ENCODE results near the gene AAK1. TPM values are rescaled to one million over a fixed set of nuclear protein-coding genes. Genes with fewer than 3 reads are reported as not detected.

AAK1 gene
- total and polyA plus RNA-seq, 2 of the 13 experiments (the other 11 are each of a cell fraction or from before 2014, with no cell fraction given) = 9.8 to 10.3 TPM

GRCh38 chr2:69594341-69594740, 49.2 kb downstream of the AAK1 start:
- Histone ChIP-seq H3K27me3 (ENCODE audit: control insufficient read depth in 1 of 2, insufficient read depth in 2 of 2, low read length in 2 of 2) (no peaks in the 10 kb centered on the region), H4K20me1 (ENCODE audit: insufficient read depth, low read length) (no peaks in the 10 kb centered on the region), H3K4me3 (replicated peaks in 1 of 3; ENCODE audit: insufficient read depth in 1 of 3, low read depth in 2 of 3, low read length in 3 of 3) (no peak overlapping the region), H3K4me1 (ENCODE audit: insufficient read depth, low read length) (peaks cover 2% of the 10 kb centered on the region), H3K27ac (ENCODE audit: extremely low read length, insufficient read depth, low read length) (no peak overlapping the region), H3K4me2 (ENCODE audit: low read depth, low read length) (no peak overlapping the region), H3K79me2 (ENCODE audit: insufficient read depth, low read length) (no peaks in the 10 kb centered on the region), H2AFZ (ENCODE audit: low read length) (no peak overlapping the region), H3K9me3 (ENCODE audit: low read length) (no peaks in the 10 kb centered on the region), H3K9ac (ENCODE audit: insufficient read depth, low read depth, low read length) (no peak overlapping the region), H3K36me3 (replicated peaks in 1 of 2; ENCODE audit: control insufficient read depth in 1 of 2, insufficient read depth in 2 of 2, low read length in 2 of 2) (no peaks in the 10 kb centered on the region)
- DNase-seq (ENCODE audit: low spot score) (no peak), FAIRE-seq (no peak), ATAC-seq (no peak)
- TF ChIP-seq ZNF260 (CRISPR knock-in tag; IDR thresholded peaks at IDR 0.05; ENCODE audit: borderline replicate concordance, low read depth) (no peak), ZNF230 (CRISPR knock-in tag; IDR thresholded peaks at IDR 0.05) (no peak), RCOR2 (CRISPR knock-in tag; IDR thresholded peaks at IDR 0.05) (no peak)
- TF ChIP-seq, protein P1, sequence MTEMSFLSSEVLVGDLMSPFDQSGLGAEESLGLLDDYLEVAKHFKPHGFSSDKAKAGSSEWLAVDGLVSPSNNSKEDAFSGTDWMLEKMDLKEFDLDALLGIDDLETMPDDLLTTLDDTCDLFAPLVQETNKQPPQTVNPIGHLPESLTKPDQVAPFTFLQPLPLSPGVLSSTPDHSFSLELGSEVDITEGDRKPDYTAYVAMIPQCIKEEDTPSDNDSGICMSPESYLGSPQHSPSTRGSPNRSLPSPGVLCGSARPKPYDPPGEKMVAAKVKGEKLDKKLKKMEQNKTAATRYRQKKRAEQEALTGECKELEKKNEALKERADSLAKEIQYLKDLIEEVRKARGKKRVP (CRISPR knock-in tag; IDR thresholded peaks at IDR 0.05) = no peak
- POLR2A ChIA-PET = no interaction called here
- CTCF ChIA-PET (ENCODE audit: low intra/inter-chr PET ratio, low total read pairs) = no interaction called here
- WGBS (ENCODE audit: low lambda C conversion rate) = 97% methylated on average over 3 of the region's 3 CpGs
- intact Hi-C loops (cut with micrococcal nuclease; ENCODE audit: unreplicated experiment) = no loop called here
- in situ Hi-C loops (cut with HindIII; ENCODE audit: extremely low pct_ligation_motif_present, low pct_unique_long_range_greater_than_20kb) = no loop called here
- BruUV-seq (replicated peaks) = no TSS peak

GRCh38 chr2:69592511-69592910, 51.0 kb downstream of the AAK1 start:
- no peak for DNase-seq (ENCODE audit: low spot score)
- no peak overlapping the region for H3K4me2 ChIP-seq (ENCODE audit: low read depth, low read length)
- no TSS peak for BruUV-seq (replicated peaks)
- in situ Hi-C loops (cut with HindIII; ENCODE audit: extremely low pct_ligation_motif_present, low pct_unique_long_range_greater_than_20kb) (no loop called here), intact Hi-C loops (cut with micrococcal nuclease; ENCODE audit: unreplicated experiment) (no loop called here)
- TF ChIP-seq CAMTA2 (CRISPR knock-in tag; IDR thresholded peaks at IDR 0.05; ENCODE audit: borderline replicate concordance) = no peak
- no peak for TF ChIP-seq JUN (CRISPR knock-in tag; IDR thresholded peaks at IDR 0.05)
- TF ChIP-seq RELA (CRISPR knock-in tag; IDR thresholded peaks at IDR 0.05) = no peak
- TF ChIP-seq ZIK1 (CRISPR knock-in tag; IDR thresholded peaks at IDR 0.05; ENCODE audit: borderline replicate concordance, low read depth) = no peak
- TF ChIP-seq IRF2 (CRISPR knock-in tag; IDR thresholded peaks at IDR 0.05) = no peak
- no peak for TF ChIP-seq ZNF44 (CRISPR knock-in tag; IDR thresholded peaks at IDR 0.05)
- TF ChIP-seq SMARCC2 (IDR thresholded peaks at IDR 0.05) = no peak
- TF ChIP-seq RBM39 (IDR thresholded peaks at IDR 0.05; ENCODE audit: low read depth, low read length, poor library complexity, severe bottlenecking) = no peak
- no peak for TF ChIP-seq SP140L (CRISPR knock-in tag; IDR thresholded peaks at IDR 0.05; ENCODE audit: borderline replicate concordance)
- TF ChIP-seq POLR2AphosphoS5 (IDR thresholded peaks at IDR 0.05; ENCODE audit: low read depth, low read length) = no peak
- TF ChIP-seq, protein P2, sequence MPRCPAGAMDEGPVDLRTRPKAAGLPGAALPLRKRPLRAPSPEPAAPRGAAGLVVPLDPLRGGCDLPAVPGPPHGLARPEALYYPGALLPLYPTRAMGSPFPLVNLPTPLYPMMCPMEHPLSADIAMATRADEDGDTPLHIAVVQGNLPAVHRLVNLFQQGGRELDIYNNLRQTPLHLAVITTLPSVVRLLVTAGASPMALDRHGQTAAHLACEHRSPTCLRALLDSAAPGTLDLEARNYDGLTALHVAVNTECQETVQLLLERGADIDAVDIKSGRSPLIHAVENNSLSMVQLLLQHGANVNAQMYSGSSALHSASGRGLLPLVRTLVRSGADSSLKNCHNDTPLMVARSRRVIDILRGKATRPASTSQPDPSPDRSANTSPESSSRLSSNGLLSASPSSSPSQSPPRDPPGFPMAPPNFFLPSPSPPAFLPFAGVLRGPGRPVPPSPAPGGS (CRISPR knock-in tag; IDR thresholded peaks at IDR 0.05) = no peak
- no peak overlapping the region for H2AFZ ChIP-seq (ENCODE audit: low read length)
- ChIA-PET CTCF (ENCODE audit: low intra/inter-chr PET ratio, low total read pairs) (no interaction called here), POLR2A (no interaction called here)
- no peak overlapping the region for H3K27ac ChIP-seq (ENCODE audit: extremely low read length, insufficient read depth, low read length)
- no peaks in the 10 kb centered on the region for H3K36me3 ChIP-seq (replicated peaks in 1 of 2; ENCODE audit: control insufficient read depth in 1 of 2, insufficient read depth in 2 of 2, low read length in 2 of 2)
- no peak overlapping the region for H3K4me3 ChIP-seq (replicated peaks in 1 of 3; ENCODE audit: insufficient read depth in 1 of 3, low read depth in 2 of 3, low read length in 3 of 3)
- H4K20me1 ChIP-seq (ENCODE audit: insufficient read depth, low read length) = no peaks in the 10 kb centered on the region
- H3K79me2 ChIP-seq (ENCODE audit: insufficient read depth, low read length) = no peaks in the 10 kb centered on the region
- no peak for ATAC-seq
- H3K9me3 ChIP-seq (ENCODE audit: low read length) = no peaks in the 10 kb centered on the region
- H3K27me3 ChIP-seq (ENCODE audit: control insufficient read depth in 1 of 2, insufficient read depth in 2 of 2, low read length in 2 of 2) = no peaks in the 10 kb centered on the region
- no peak overlapping the region for H3K9ac ChIP-seq (ENCODE audit: insufficient read depth, low read depth, low read length)
- no peak for FAIRE-seq
- peaks cover 12% of the 10 kb centered on the region for H3K4me1 ChIP-seq (ENCODE audit: insufficient read depth, low read length)
